ENCODE results near the gene IER5. TPM values are rescaled to one million over a fixed set of nuclear protein-coding genes. Genes with fewer than 3 reads are reported as not detected.
A peak's percentile ranks its signal among the peaks of the same experiment; 100 is the strongest.

IER5 gene
- total and polyA plus RNA-seq, 9 of the 15 experiments (the other 6 are each of a cell fraction or from before 2014, with no cell fraction given), result 2.4 to 32.1 (median 12.0) TPM

GRCh38 chr1:181043025-181043888 is 45.2 kb upstream of the IER5 start:
- BruUV-seq (replicated peaks), result no TSS peak
- Histone ChIP-seq H3K27me3 (ENCODE audit: control insufficient read depth in 2 of 2, insufficient read depth in 2 of 2, low read length in 2 of 2) (no peaks in the 10 kb centered on the region), H2AFZ (ENCODE audit: low read depth, low read length) (no peak overlapping the region), H3K36me3 (ENCODE audit: control insufficient read depth, insufficient read depth, low read length) (peaks cover 3% of the 10 kb centered on the region; the same call in 1 of the 3 replicates), H4K20me1 (replicated peaks; ENCODE audit: control insufficient read depth, insufficient read depth, low read length) (no peaks in the 10 kb centered on the region), H3K4me2 (ENCODE audit: insufficient read depth, low read length) (no peak overlapping the region), H3K79me2 (ENCODE audit: control insufficient read depth, insufficient read depth, low read length) (no peaks in the 10 kb centered on the region), H3K4me1 (replicated peaks in 1 of 2; ENCODE audit: control insufficient read depth in 2 of 2, insufficient read depth in 2 of 2, low read length in 2 of 2) (peaks cover 0 to 10% of the 10 kb centered on the region in 2 experiments; a peak in 3 of 5 replicates), H3K27ac (ENCODE audit: extremely low read depth, low read depth, low read length) (no peak overlapping the region), H3K4me3 (no peak overlapping the region), H3K9me3 (replicated peaks; ENCODE audit: control insufficient read depth, insufficient read depth, low read depth, low read length) (no peaks in the 10 kb centered on the region), H3K9ac (ENCODE audit: insufficient read depth in 1 of 2, low read depth in 2 of 2, low read length in 2 of 2) (no peak overlapping the region), H3K9me1 (ENCODE audit: control insufficient read depth, insufficient read depth, low read length) (no peaks in the 10 kb centered on the region)
- 62% methylated on average over 5 of the region's 5 CpGs for WGBS (ENCODE audit: insufficient coverage, low coverage, missing lambda C conversion rate)
- intact Hi-C loops (cut with micrococcal nuclease), result no loop called here
- in situ Hi-C loops (cut with MboI), result no loop called here
- DNase-seq (ENCODE audit: extremely low read depth in 1 of 4, low spot score in 3 of 4) (peak in 2 of 4 experiments; percentile 34 to 35), FAIRE-seq (no peak), ATAC-seq (peak; percentile 77)
- POLR2A ChIA-PET, result interaction anchor here (0.8 to 2.4 kb wide), 7 partner anchors 9 to 182 kb away, joined by 3 to 15 read pairs (median 5); partner anchors contain the start of genes IER5 and MR1
- CTCF ChIA-PET (ENCODE audit: low intra/inter-chr PET ratio), result no interaction called here
- peak; percentile 20; the same call in 1 of the 2 replicates for TF ChIP-seq DPF2 (IDR thresholded peaks at IDR 0.05)
- TF ChIP-seq TFAP4 (CRISPR knock-in tag; IDR thresholded peaks at IDR 0.05; ENCODE audit: borderline replicate concordance), result peak; percentile 43; the same call in 1 of the 2 replicates
- TF ChIP-seq CEBPB (tag; IDR thresholded peaks at IDR 0.05), result peak; percentile 95
- TF ChIP-seq FOXA3 (CRISPR knock-in tag; conservative IDR thresholded peaks at IDR 0.05 in 1 of 2, IDR thresholded peaks at IDR 0.05 in 1 of 2), result peak in 1 of 2 experiments; percentile 93; a peak in 2 of 4 replicates
- peak; percentile 57 for TF ChIP-seq CBFA2T3 (IDR thresholded peaks at IDR 0.05)
- 0 out of 2 replicates have a peak, but pooled peaks have one; percentile 6 for TF ChIP-seq CREM (IDR thresholded peaks at IDR 0.05; ENCODE audit: low read depth)
- peak; percentile 20; the same call in 1 of the 2 replicates for TF ChIP-seq SMAD4 (CRISPR knock-in tag; conservative IDR thresholded peaks at IDR 0.05)
- peak; percentile 37; the same call in 1 of the 2 replicates for TF ChIP-seq MTA3 (IDR thresholded peaks at IDR 0.05; ENCODE audit: borderline replicate concordance)
- peak in 1 of 2 experiments; percentile 38; a peak in 1 of 4 replicates for TF ChIP-seq MAZ (CRISPR knock-in tag; conservative IDR thresholded peaks at IDR 0.05 in 1 of 2, IDR thresholded peaks at IDR 0.05 in 1 of 2)
- no peak for TF ChIP-seq NR2C2 (CRISPR knock-in tag; IDR thresholded peaks at IDR 0.05)
- peak; percentile 48; the same call in 1 of the 2 replicates for TF ChIP-seq NR2C2 (tag; IDR thresholded peaks at IDR 0.05)
- no peak for TF ChIP-seq ZNF134 (CRISPR knock-in tag; conservative IDR thresholded peaks at IDR 0.05)
- TF ChIP-seq ARID1B (IDR thresholded peaks at IDR 0.05), result peak; percentile 38; the same call in 1 of the 2 replicates
- TF ChIP-seq L3MBTL2 (IDR thresholded peaks at IDR 0.05), result peak; percentile 40; the same call in 1 of the 2 replicates
- TF ChIP-seq ZNF121 (CRISPR knock-in tag; conservative IDR thresholded peaks at IDR 0.05), result no peak
- TF ChIP-seq ATF7 (IDR thresholded peaks at IDR 0.05), result peak; percentile 66
- TF ChIP-seq EP300 (IDR thresholded peaks at IDR 0.05; ENCODE audit: low read length), result peak; percentile 38; the same call in 1 of the 2 replicates
- TF ChIP-seq POU5F1 (IDR thresholded peaks at IDR 0.05; ENCODE audit: borderline replicate concordance, low read depth, low read length, partially characterized antibody), result no peak
- TF ChIP-seq EP400 (IDR thresholded peaks at IDR 0.05), result peak; percentile 20; the same call in 1 of the 2 replicates
